GM19463 (cell line): ENCODE data around the gene SERPINE1.
"Not testable (repeated sequence)": the region's sequence is repeated elsewhere in the genome, so short reads cannot be mapped to it uniquely, and the experiment has no call there.

Experiments used
- ATAC-seq: cut with Tn5 transposase; IDR thresholded peaks from one replicate; pipeline ENCODE4 v1.9.1; 2021; ENCODE audit warnings: mild to moderate bottlenecking, moderate library complexity; ENCODE audit not compliant: unreplicated experiment

Gene SERPINE1

GRCh38 chr7:101100858-101101847 lies 25.8 kb upstream of the SERPINE1 start:
- no peak for ATAC-seq

- no peak for ATAC-seq
Measured at GRCh38 chr7:101102026-101102425, 24.9 kb upstream of the SERPINE1 start.

GRCh38 chr7:101103701-101104100 lies 23.2 kb upstream of the SERPINE1 start:
- not testable (repeated sequence) for ATAC-seq

- no peak for ATAC-seq
Measured at GRCh38 chr7:101104193-101104713, 22.7 kb upstream of the SERPINE1 start.

- ATAC-seq, result no peak
Measured at GRCh38 chr7:101104799-101105198, 22.1 kb upstream of the SERPINE1 start.

- ATAC-seq, result not testable (repeated sequence)
Measured at GRCh38 chr7:101105248-101105647, 21.7 kb upstream of the SERPINE1 start.

GRCh38 chr7:101106386-101106785 lies 20.5 kb upstream of the SERPINE1 start:
- ATAC-seq, result no peak

- ATAC-seq, result no peak
Measured at GRCh38 chr7:101108330-101108857, 18.5 kb upstream of the SERPINE1 start.

GRCh38 chr7:101108961-101109360 lies 17.9 kb upstream of the SERPINE1 start:
- no peak for ATAC-seq

GRCh38 chr7:101109368-101109767 lies 17.5 kb upstream of the SERPINE1 start:
- no peak for ATAC-seq

GRCh38 chr7:101111261-101111660 lies 15.6 kb upstream of the SERPINE1 start:
- no peak for ATAC-seq

GRCh38 chr7:101112233-101112632 lies 14.7 kb upstream of the SERPINE1 start:
- ATAC-seq, result no peak

- ATAC-seq, result not testable (repeated sequence)
Measured at GRCh38 chr7:101113140-101113539, 13.8 kb upstream of the SERPINE1 start.

- no peak for ATAC-seq
Measured at GRCh38 chr7:101113836-101114235, 13.1 kb upstream of the SERPINE1 start.

GRCh38 chr7:101114492-101114891 lies 12.4 kb upstream of the SERPINE1 start:
- no peak for ATAC-seq

GRCh38 chr7:101115215-101115614 lies 11.7 kb upstream of the SERPINE1 start:
- ATAC-seq, result no peak

GRCh38 chr7:101116898-101117297 lies 10.0 kb upstream of the SERPINE1 start:
- no peak for ATAC-seq

GRCh38 chr7:101118856-101119255 lies 8.0 kb upstream of the SERPINE1 start:
- no peak for ATAC-seq

- ATAC-seq, result no peak
Measured at GRCh38 chr7:101119876-101120275, 7.0 kb upstream of the SERPINE1 start.

GRCh38 chr7:101120315-101120714 lies 6.6 kb upstream of the SERPINE1 start:
- no peak for ATAC-seq

GRCh38 chr7:101121631-101121990 lies 5.3 kb upstream of the SERPINE1 start:
- ATAC-seq, result not testable (repeated sequence)
